ENCODE data around the gene TNFRSF8. TPM values are rescaled to one million over a fixed set of nuclear protein-coding genes. Genes with fewer than 3 reads are reported as not detected.

TNFRSF8 gene
- total and polyA plus RNA-seq, 9 of the 15 experiments (the other 6 are each of a cell fraction or from before 2014, with no cell fraction given), result 3.5 to 38.4 (median 17.1) TPM

DNA sequence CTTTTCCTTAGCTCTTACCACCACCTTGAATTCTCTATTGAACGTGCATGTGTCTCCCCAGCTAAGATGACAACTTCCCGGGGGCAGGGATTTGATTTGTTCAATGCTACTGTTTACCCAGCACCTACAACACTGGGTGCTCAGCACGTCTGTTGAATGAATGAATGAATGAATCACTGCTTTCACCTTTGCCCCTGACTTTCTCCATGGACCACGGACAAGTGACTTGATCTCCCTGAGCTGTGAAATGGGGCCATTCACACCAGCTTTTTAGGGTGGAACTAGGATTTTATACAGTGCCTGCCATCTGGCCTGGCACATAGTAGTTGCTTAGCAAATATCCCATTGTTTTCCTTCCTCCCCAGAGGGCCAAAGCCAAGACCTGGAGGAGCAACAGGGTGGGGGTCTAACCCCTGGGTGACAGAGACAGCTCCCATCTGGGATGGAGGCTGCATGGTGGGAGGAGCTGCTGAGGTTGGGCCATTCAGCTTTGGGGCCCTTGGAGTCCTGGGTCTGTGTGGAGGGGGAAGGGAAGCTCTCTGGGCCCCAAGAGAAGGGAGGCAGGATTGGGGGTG is 119.4 kb downstream of the TNFRSF8 start (continued):
- TF ChIP-seq, protein P1, sequence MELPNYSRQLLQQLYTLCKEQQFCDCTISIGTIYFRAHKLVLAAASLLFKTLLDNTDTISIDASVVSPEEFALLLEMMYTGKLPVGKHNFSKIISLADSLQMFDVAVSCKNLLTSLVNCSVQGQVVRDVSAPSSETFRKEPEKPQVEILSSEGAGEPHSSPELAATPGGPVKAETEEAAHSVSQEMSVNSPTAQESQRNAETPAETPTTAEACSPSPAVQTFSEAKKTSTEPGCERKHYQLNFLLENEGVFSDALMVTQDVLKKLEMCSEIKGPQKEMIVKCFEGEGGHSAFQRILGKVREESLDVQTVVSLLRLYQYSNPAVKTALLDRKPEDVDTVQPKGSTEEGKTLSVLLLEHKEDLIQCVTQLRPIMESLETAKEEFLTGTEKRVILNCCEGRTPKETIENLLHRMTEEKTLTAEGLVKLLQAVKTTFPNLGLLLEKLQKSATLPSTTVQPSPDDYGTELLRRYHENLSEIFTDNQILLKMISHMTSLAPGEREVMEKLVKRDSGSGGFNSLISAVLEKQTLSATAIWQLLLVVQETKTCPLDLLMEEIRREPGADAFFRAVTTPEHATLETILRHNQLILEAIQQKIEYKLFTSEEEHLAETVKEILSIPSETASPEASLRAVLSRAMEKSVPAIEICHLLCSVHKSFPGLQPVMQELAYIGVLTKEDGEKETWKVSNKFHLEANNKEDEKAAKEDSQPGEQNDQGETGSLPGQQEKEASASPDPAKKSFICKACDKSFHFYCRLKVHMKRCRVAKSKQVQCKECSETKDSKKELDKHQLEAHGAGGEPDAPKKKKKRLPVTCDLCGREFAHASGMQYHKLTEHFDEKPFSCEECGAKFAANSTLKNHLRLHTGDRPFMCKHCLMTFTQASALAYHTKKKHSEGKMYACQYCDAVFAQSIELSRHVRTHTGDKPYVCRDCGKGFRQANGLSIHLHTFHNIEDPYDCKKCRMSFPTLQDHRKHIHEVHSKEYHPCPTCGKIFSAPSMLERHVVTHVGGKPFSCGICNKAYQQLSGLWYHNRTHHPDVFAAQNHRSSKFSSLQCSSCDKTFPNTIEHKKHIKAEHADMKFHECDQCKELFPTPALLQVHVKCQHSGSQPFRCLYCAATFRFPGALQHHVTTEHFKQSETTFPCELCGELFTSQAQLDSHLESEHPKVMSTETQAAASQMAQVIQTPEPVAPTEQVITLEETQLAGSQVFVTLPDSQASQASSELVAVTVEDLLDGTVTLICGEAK (IDR thresholded peaks at IDR 0.05), result no peak
- TF ChIP-seq, protein P1 (CRISPR knock-in tag; IDR thresholded peaks at IDR 0.05), result no peak
- TF ChIP-seq ZNF24 (IDR thresholded peaks at IDR 0.05), result peak; percentile 94
- TF ChIP-seq ZNF354B (CRISPR knock-in tag; IDR thresholded peaks at IDR 0.05), result no peak
- no peak for TF ChIP-seq YBX1 (IDR thresholded peaks at IDR 0.05)
- TF ChIP-seq MTA1 (IDR thresholded peaks at IDR 0.05; ENCODE audit: borderline replicate concordance), result no peak
- TF ChIP-seq KDM1A (IDR thresholded peaks at IDR 0.05), result peak in 1 of 2 experiments; percentile 38; a peak in 1 of 4 replicates
- TF ChIP-seq, protein P2, sequence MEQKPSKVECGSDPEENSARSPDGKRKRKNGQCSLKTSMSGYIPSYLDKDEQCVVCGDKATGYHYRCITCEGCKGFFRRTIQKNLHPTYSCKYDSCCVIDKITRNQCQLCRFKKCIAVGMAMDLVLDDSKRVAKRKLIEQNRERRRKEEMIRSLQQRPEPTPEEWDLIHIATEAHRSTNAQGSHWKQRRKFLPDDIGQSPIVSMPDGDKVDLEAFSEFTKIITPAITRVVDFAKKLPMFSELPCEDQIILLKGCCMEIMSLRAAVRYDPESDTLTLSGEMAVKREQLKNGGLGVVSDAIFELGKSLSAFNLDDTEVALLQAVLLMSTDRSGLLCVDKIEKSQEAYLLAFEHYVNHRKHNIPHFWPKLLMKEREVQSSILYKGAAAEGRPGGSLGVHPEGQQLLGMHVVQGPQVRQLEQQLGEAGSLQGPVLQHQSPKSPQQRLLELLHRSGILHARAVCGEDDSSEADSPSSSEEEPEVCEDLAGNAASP (IDR thresholded peaks at IDR 0.05), result no peak
- TF ChIP-seq, protein P3, sequence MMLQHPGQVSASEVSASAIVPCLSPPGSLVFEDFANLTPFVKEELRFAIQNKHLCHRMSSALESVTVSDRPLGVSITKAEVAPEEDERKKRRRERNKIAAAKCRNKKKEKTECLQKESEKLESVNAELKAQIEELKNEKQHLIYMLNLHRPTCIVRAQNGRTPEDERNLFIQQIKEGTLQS (IDR thresholded peaks at IDR 0.05), result no peak
- TF ChIP-seq, protein P3 (CRISPR knock-in tag; conservative IDR thresholded peaks at IDR 0.05), result no peak
- TF ChIP-seq, protein P4, sequence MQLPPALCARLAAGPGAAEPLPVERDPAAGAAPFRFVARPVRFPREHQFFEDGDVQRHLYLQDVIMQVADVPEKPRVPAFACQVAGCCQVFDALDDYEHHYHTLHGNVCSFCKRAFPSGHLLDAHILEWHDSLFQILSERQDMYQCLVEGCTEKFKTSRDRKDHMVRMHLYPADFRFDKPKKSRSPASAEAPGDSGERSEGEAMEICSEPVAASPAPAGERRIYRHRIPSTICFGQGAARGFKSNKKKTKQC (CRISPR knock-in tag; IDR thresholded peaks at IDR 0.05), result no peak
- no peak for TF ChIP-seq NBN (IDR thresholded peaks at IDR 0.05; ENCODE audit: low read depth)
- TF ChIP-seq NELFE (IDR thresholded peaks at IDR 0.05; ENCODE audit: insufficient read depth, insufficient read length), result no peak
